NAMALWA (cell line): ENCODE results near the gene AMACR.
"Not testable (repeated sequence)": the region's sequence is repeated elsewhere in the genome, so short reads cannot be mapped to it uniquely, and the experiment has no call there.

Source experiments
- DNase-seq: peaks from one replicate; pipeline ENCODE4 v3.0.0-alpha.2; 2015; ENCODE audit warnings: low spot score

Gene AMACR

GRCh38 chr5:34037726-34038125 lies 29.9 kb upstream of the AMACR start:
- no peak for DNase-seq

- no peak for DNase-seq
Measured at GRCh38 chr5:34035756-34036155, 27.9 kb upstream of the AMACR start.

- DNase-seq = no peak
Measured at GRCh38 chr5:34034534-34035327, 26.9 kb upstream of the AMACR start.

- DNase-seq = no peak
Measured at GRCh38 chr5:34031966-34032365, 24.1 kb upstream of the AMACR start.

GRCh38 chr5:34031117-34031516 lies 23.3 kb upstream of the AMACR start:
- DNase-seq = no peak

GRCh38 chr5:34030585-34030984 lies 22.7 kb upstream of the AMACR start:
- DNase-seq = not testable (repeated sequence)

GRCh38 chr5:34030048-34030447 lies 22.2 kb upstream of the AMACR start:
- no peak for DNase-seq

GRCh38 chr5:34028349-34028748 lies 20.5 kb upstream of the AMACR start:
- DNase-seq = no peak

GRCh38 chr5:34026089-34026761 lies 18.4 kb upstream of the AMACR start:
- no peak for DNase-seq

GRCh38 chr5:34022121-34022705 lies 14.4 kb upstream of the AMACR start:
- no peak for DNase-seq

GRCh38 chr5:34021334-34021733 lies 13.5 kb upstream of the AMACR start:
- DNase-seq = no peak

GRCh38 chr5:34020726-34021125 lies 12.9 kb upstream of the AMACR start:
- no peak for DNase-seq

- DNase-seq = no peak
Measured at GRCh38 chr5:34017254-34017653, 9.4 kb upstream of the AMACR start.

- DNase-seq = no peak
Measured at GRCh38 chr5:34016750-34017149, 8.9 kb upstream of the AMACR start.

GRCh38 chr5:34016222-34016621 lies 8.4 kb upstream of the AMACR start:
- no peak for DNase-seq

GRCh38 chr5:34015120-34015822 lies 7.4 kb upstream of the AMACR start:
- DNase-seq = no peak

- DNase-seq = no peak
Measured at GRCh38 chr5:34014626-34015025, 6.8 kb upstream of the AMACR start.

- no peak for DNase-seq
Measured at GRCh38 chr5:34013547-34013946, 5.7 kb upstream of the AMACR start.

- DNase-seq = no peak
Measured at GRCh38 chr5:34012791-34013190, 4.9 kb upstream of the AMACR start.

GRCh38 chr5:34011536-34011935 lies 3.7 kb upstream of the AMACR start:
- DNase-seq = no peak

GRCh38 chr5:34010146-34010545 lies 2.3 kb upstream of the AMACR start:
- not testable (repeated sequence) for DNase-seq

- no peak for DNase-seq
Measured at GRCh38 chr5:34009610-34010009, 1.8 kb upstream of the AMACR start.

- no peak for DNase-seq
Measured at GRCh38 chr5:34008802-34009201, 952 bp upstream of the AMACR start.
